Endothelial cell of umbilical vein (primary cell): ENCODE data around the gene SH3RF3. TPM values are rescaled to one million over a fixed set of nuclear protein-coding genes. Genes with fewer than 3 reads are reported as not detected.

Experiments used
- BruUV-seq: library from RNA; stranded (reverse); fragments of 400-500 nt; replicated peaks from 2 replicates; lab custom pipeline; 2021; lab: Mats Ljungman, UMichigan
- CTCF ChIA-PET: fragments of 300-600, 350-600 bp; sonication (Branson Sonifier 250); formaldehyde crosslinking; loops from one replicate; lab custom pipeline; 2021; ENCODE audit warnings: antibody characterized with exemption, inconsistent platforms; lab: Charles Lee
- POLR2A ChIA-PET: fragments of 300-600, 350-600 bp; sonication (Branson Sonifier 250); formaldehyde crosslinking; loops from one replicate; lab custom pipeline; 2021; ENCODE audit warnings: antibody characterized with exemption, inconsistent platforms; lab: Charles Lee
- DNase-seq: peaks from one replicate; pipeline ENCODE4 v3.0.0-alpha.2; 2011; ENCODE audit warnings: low read depth, low spot score
- FAIRE-seq: peaks from 2 replicates; lab custom pipeline; 2011; peaks lifted over from hg19 to GRCh38; lab: Jason Lieb, UNC
- H2AFZ ChIP-seq: 2 replicates; pipeline ENCODE4 v1.6.0; 2012; ENCODE audit warnings: low read depth, low read length, control low read depth, inconsistent platforms
- H3K27ac ChIP-seq: 2 replicates; pipeline ENCODE4 v1.5.1; 2011; ENCODE audit warnings: low read depth, mild to moderate bottlenecking, control low read depth, low read length, moderate library complexity; ENCODE audit not compliant: insufficient read depth
- H3K27me3 ChIP-seq, 2 experiments: 2 replicates each; pipeline versions ENCODE4 v1.6.0 to v1.6.1; 2011; ENCODE audit warnings: low read length in 2 of 2, mixed read lengths in 1 of 2; ENCODE audit not compliant: control insufficient read depth in 2 of 2, insufficient read depth in 2 of 2
- H3K36me3 ChIP-seq, 2 experiments: 2 replicates in 1 of 2; 3 replicates in 1 of 2; pipeline ENCODE4 v1.5.1; 2011; ENCODE audit warnings: low read length in 2 of 2, mild to moderate bottlenecking in 1 of 2, moderate library complexity in 1 of 2; ENCODE audit not compliant: control insufficient read depth in 2 of 2, insufficient read depth in 2 of 2; ENCODE audit errors: extremely low read depth in 1 of 2
- H3K4me1 ChIP-seq: 3 replicates; pipeline ENCODE4 v1.5.1; 2011; ENCODE audit warnings: mild to moderate bottlenecking, low read length; ENCODE audit not compliant: control insufficient read depth, insufficient read depth; ENCODE audit errors: extremely low read depth
- H3K4me2 ChIP-seq: 2 replicates; pipeline ENCODE4 v1.6.1; 2011; ENCODE audit warnings: low read length, control low read depth, mixed read lengths; ENCODE audit not compliant: insufficient read depth
- H3K4me3 ChIP-seq, 3 experiments: fragments of 200-600 bp in 1 of 3; sonication (generic), shearing (Covaris generic) in 1 of 3; replicated peaks in 1 of 3; 2 replicates each; pipeline ENCODE4 v1.5.1; 2011 to 2016; ENCODE audit warnings: control low read depth in 3 of 3, low read length in 3 of 3, mild to moderate bottlenecking in 2 of 3, inconsistent platforms in 1 of 3, low read depth in 1 of 3, moderate library complexity in 1 of 3; ENCODE audit not compliant: insufficient read depth in 1 of 3
- H3K79me2 ChIP-seq: 2 replicates; pipeline ENCODE4 v1.6.0; 2012; ENCODE audit warnings: low read length, inconsistent platforms; ENCODE audit not compliant: control insufficient read depth, insufficient read depth
- H3K9ac ChIP-seq: replicated peaks from 2 replicates; pipeline ENCODE3; 2011; ENCODE audit warnings: low read length, control low read depth; ENCODE audit not compliant: insufficient read depth; ENCODE audit errors: extremely low read depth
- H3K9me1 ChIP-seq: replicated peaks from 3 replicates; pipeline ENCODE4 v1.6.0; 2011; ENCODE audit warnings: mild to moderate bottlenecking, low read length; ENCODE audit not compliant: control insufficient read depth, insufficient read depth; ENCODE audit errors: extremely low read depth
- H3K9me3 ChIP-seq: replicated peaks from 2 replicates; pipeline ENCODE4 v1.5.1; 2012; ENCODE audit warnings: low read length, inconsistent platforms; ENCODE audit not compliant: control insufficient read depth, insufficient read depth
- H4K20me1 ChIP-seq: replicated peaks from 2 replicates; pipeline ENCODE3; 2011; ENCODE audit warnings: mild to moderate bottlenecking, low read length; ENCODE audit not compliant: control insufficient read depth, insufficient read depth; ENCODE audit errors: extremely low read depth
- EZH2 ChIP-seq: IDR thresholded peaks from 2 replicates; pipeline ENCODE4 v1.6.1; 2012; ENCODE audit warnings: borderline replicate concordance, low read depth, mild to moderate bottlenecking, moderate library complexity, low read length, inconsistent platforms; ENCODE audit not compliant: severe bottlenecking
- FOS ChIP-seq: IDR thresholded peaks from 2 replicates; pipeline ENCODE4 v1.6.1; 2011; ENCODE audit warnings: mild to moderate bottlenecking, low read length, moderate library complexity, borderline replicate concordance; ENCODE audit not compliant: insufficient read depth
- GATA2 ChIP-seq: IDR thresholded peaks from 2 replicates; pipeline ENCODE4 v1.7.0; 2011; ENCODE audit warnings: low read depth, mild to moderate bottlenecking, moderate library complexity, mixed read lengths, low read length; ENCODE audit not compliant: insufficient read length, insufficient read depth
- JUN ChIP-seq: IDR thresholded peaks from 2 replicates; pipeline ENCODE4 v1.6.1; 2011; ENCODE audit warnings: borderline replicate concordance, low read depth; ENCODE audit not compliant: insufficient read length, insufficient read depth
- MAX ChIP-seq: IDR thresholded peaks from 2 replicates; pipeline ENCODE4 v1.6.1; 2011; ENCODE audit not compliant: insufficient read depth, insufficient read length
- MYC ChIP-seq: IDR thresholded peaks from one replicate; pipeline ENCODE4 v1.6.1; 2011; ENCODE audit warnings: mild to moderate bottlenecking, low read depth, low read length
- POLR2A ChIP-seq: IDR thresholded peaks from 2 replicates; pipeline ENCODE4 v1.6.1; 2012; ENCODE audit warnings: low read depth, mild to moderate bottlenecking, control low read depth, low read length
- POLR2AphosphoS5 ChIP-seq: IDR thresholded peaks from 2 replicates; pipeline ENCODE4 v1.6.1; 2012; ENCODE audit warnings: low read depth, mild to moderate bottlenecking, control low read depth, low read length, moderate library complexity; ENCODE audit not compliant: insufficient read depth
- dilution Hi-C: fragments of 300-500 bp; cut with MboI; formaldehyde crosslinking; loops from one replicate; pipeline ENCODE4 v1.15.0; 2019; ENCODE audit warnings: low sequenced_read_pairs; ENCODE audit not compliant: extremely low pct_ligation_motif_present
- intact Hi-C: fragments of 100-400 bp; cut with micrococcal nuclease; formaldehyde crosslinking; loops from one replicate; pipeline ENCODE4 v1.10.0; 2022
- polyA plus RNA-seq, 4 experiments: library from polyadenylated mRNA; depleted of rRNA in 3 of 4; stranded (reverse) in 3 of 4; unstranded in 1 of 4; fragments of >200 nt; gene quantifications; 2 replicates each; pipeline versions ENCODE4 v1.2.1 to v1.2.3, GENCODE V29; 2011 to 2012; ENCODE audit warnings: missing spikeins in 1 of 4
- total RNA-seq: library from RNA; stranded (reverse); gene quantifications from 2 replicates; pipeline ENCODE4 v1.2.3, GENCODE V29; 2021
- TF ChIP-seq, protein P1 (sequence below), 2 donors: IDR thresholded peaks; 1 replicate in 1 of 2; 2 replicates in 1 of 2; pipeline ENCODE4 v1.5.1; 2011; ENCODE audit warnings: low read length in 2 of 2, mild to moderate bottlenecking in 2 of 2, moderate library complexity in 2 of 2, control low read depth in 1 of 2, inconsistent platforms in 1 of 2, low read depth in 1 of 2; ENCODE audit not compliant: insufficient read depth in 1 of 2; ENCODE audit errors: extremely low read depth in 1 of 2

SH3RF3 gene
- total and polyA plus RNA-seq, 2 donors (not counting 3 experiments of a cell fraction or from before 2014, with no cell fraction given) = 3.8 to 14.7 TPM

GRCh38 chr2:109437325-109438090 is 308.5 kb downstream of the SH3RF3 start:
- H2AFZ ChIP-seq = no peak overlapping the region
- H3K9me1 ChIP-seq = no peaks in the 10 kb centered on the region
- DNase-seq = no peak
- H3K9ac ChIP-seq = no peak overlapping the region
- FAIRE-seq = no peak
- no peak overlapping the region for H3K4me2 ChIP-seq
- no peaks in the 10 kb centered on the region for H3K27me3 ChIP-seq
- intact Hi-C loops (no loop called here), dilution Hi-C loops (no loop called here)
- H3K79me2 ChIP-seq = no peaks in the 10 kb centered on the region
- H3K36me3 ChIP-seq = peaks cover 0 to 3% of the 10 kb centered on the region in 2 experiments
- ChIA-PET POLR2A (no interaction called here), CTCF (no interaction called here)
- TF ChIP-seq EZH2 (no peak), POLR2AphosphoS5 (no peak), FOS (no peak), MYC (no peak), GATA2 (no peak), POLR2A (no peak), MAX (no peak), JUN (no peak)
- TF ChIP-seq, protein P1, sequence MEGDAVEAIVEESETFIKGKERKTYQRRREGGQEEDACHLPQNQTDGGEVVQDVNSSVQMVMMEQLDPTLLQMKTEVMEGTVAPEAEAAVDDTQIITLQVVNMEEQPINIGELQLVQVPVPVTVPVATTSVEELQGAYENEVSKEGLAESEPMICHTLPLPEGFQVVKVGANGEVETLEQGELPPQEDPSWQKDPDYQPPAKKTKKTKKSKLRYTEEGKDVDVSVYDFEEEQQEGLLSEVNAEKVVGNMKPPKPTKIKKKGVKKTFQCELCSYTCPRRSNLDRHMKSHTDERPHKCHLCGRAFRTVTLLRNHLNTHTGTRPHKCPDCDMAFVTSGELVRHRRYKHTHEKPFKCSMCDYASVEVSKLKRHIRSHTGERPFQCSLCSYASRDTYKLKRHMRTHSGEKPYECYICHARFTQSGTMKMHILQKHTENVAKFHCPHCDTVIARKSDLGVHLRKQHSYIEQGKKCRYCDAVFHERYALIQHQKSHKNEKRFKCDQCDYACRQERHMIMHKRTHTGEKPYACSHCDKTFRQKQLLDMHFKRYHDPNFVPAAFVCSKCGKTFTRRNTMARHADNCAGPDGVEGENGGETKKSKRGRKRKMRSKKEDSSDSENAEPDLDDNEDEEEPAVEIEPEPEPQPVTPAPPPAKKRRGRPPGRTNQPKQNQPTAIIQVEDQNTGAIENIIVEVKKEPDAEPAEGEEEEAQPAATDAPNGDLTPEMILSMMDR (IDR thresholded peaks at IDR 0.05; ENCODE audit: extremely low read depth in 1 of 2, insufficient read depth in 1 of 2, low read depth in 1 of 2, low read length in 2 of 2) = no peak
- H3K4me3 ChIP-seq = no peak overlapping the region
- no peak overlapping the region for H3K27ac ChIP-seq
- no peaks in the 10 kb centered on the region for H3K9me3 ChIP-seq
- H3K4me1 ChIP-seq = no peaks in the 10 kb centered on the region
- no TSS peak for BruUV-seq
- no peaks in the 10 kb centered on the region for H4K20me1 ChIP-seq
